NCI-H345 treated with DMSO at 0.1 percent for 48 hours (cell line): Measurements from ENCODE around the gene CHST6.
"Not testable (repeated sequence)": the region's sequence is repeated elsewhere in the genome, so short reads cannot be mapped to it uniquely, and the experiment has no call there.

ENCODE experiments used
- DNase-seq: peaks from one replicate; lab custom pipeline; 2025; ENCODE audit not compliant: unreplicated experiment; lab: John Stamatoyannopoulos, UW

CHST6 gene

GRCh38 chr16:75503801-75504200 is 8.6 kb upstream of the CHST6 start:
- no peak for DNase-seq

GRCh38 chr16:75502916-75503605 is 7.8 kb upstream of the CHST6 start:
- no peak for DNase-seq

- not testable (repeated sequence) for DNase-seq
These were observed 6.6 kb upstream of the CHST6 start for GRCh38 chr16:75501820-75502219.

- DNase-seq = no peak
These were observed 6.1 kb upstream of the CHST6 start for GRCh38 chr16:75501359-75501758.

GRCh38 chr16:75498605-75499322 is 3.5 kb upstream of the CHST6 start:
- not testable (repeated sequence) for DNase-seq

- DNase-seq = no peak
These were observed 2.3 kb upstream of the CHST6 start for GRCh38 chr16:75497558-75497957.

GRCh38 chr16:75494661-75495075 is 573 bp downstream of the CHST6 start:
- DNase-seq = no peak

- DNase-seq = no peak
These were observed 1.1 kb downstream of the CHST6 start for GRCh38 chr16:75494184-75494583.

- peak; percentile 50 for DNase-seq
These were observed 3.4 kb downstream of the CHST6 start for GRCh38 chr16:75491876-75492275.

- no peak for DNase-seq
These were observed 6.9 kb downstream of the CHST6 start for GRCh38 chr16:75488322-75488721.

GRCh38 chr16:75486676-75487313 is 8.4 kb downstream of the CHST6 start:
- no peak for DNase-seq

GRCh38 chr16:75486014-75486675 is 9.1 kb downstream of the CHST6 start:
- DNase-seq = peak; percentile 49

GRCh38 chr16:75485230-75486013 is 9.8 kb downstream of the CHST6 start:
- DNase-seq = no peak

- no peak for DNase-seq
These were observed 12.0 kb downstream of the CHST6 start for GRCh38 chr16:75483222-75483621.

GRCh38 chr16:75482434-75483205 is 12.6 kb downstream of the CHST6 start:
- no peak for DNase-seq

- DNase-seq = no peak
These were observed 13.8 kb downstream of the CHST6 start for GRCh38 chr16:75481475-75481874.

GRCh38 chr16:75479421-75479990 is 15.7 kb downstream of the CHST6 start:
- DNase-seq = no peak

- DNase-seq = no peak
These were observed 16.5 kb downstream of the CHST6 start for GRCh38 chr16:75478480-75479345.
